ENCODE results near the gene RIMS3. TPM values are rescaled to one million over a fixed set of nuclear protein-coding genes. Genes with fewer than 3 reads are reported as not detected.

The RIMS3 gene
- total RNA-seq, 4 donors from 2014 or later, result 2.7 to 4.0 (median 3.0) TPM

GRCh38 chr1:40622936-40623629 is 42.4 kb downstream of the RIMS3 start:
- intact Hi-C loops (cut with DNase I; ENCODE audit: low total_unique reads), result no loop called here
- no peak for TF ChIP-seq POLR2A (IDR thresholded peaks at IDR 0.05)
- TF ChIP-seq, protein P1, sequence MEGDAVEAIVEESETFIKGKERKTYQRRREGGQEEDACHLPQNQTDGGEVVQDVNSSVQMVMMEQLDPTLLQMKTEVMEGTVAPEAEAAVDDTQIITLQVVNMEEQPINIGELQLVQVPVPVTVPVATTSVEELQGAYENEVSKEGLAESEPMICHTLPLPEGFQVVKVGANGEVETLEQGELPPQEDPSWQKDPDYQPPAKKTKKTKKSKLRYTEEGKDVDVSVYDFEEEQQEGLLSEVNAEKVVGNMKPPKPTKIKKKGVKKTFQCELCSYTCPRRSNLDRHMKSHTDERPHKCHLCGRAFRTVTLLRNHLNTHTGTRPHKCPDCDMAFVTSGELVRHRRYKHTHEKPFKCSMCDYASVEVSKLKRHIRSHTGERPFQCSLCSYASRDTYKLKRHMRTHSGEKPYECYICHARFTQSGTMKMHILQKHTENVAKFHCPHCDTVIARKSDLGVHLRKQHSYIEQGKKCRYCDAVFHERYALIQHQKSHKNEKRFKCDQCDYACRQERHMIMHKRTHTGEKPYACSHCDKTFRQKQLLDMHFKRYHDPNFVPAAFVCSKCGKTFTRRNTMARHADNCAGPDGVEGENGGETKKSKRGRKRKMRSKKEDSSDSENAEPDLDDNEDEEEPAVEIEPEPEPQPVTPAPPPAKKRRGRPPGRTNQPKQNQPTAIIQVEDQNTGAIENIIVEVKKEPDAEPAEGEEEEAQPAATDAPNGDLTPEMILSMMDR (IDR thresholded peaks at IDR 0.05), result no peak
- 81 to 92% methylated on average over 3 to 4 of the region's 4 CpGs for WGBS, 2 donors
- DNase-seq (ENCODE audit: low spot score in 2 of 2), result peak in 1 of 2 donors; percentile 50
- no peak overlapping the region for H3K4me3 ChIP-seq (ENCODE audit: low read depth, poor library complexity, severe bottlenecking)

DNA sequence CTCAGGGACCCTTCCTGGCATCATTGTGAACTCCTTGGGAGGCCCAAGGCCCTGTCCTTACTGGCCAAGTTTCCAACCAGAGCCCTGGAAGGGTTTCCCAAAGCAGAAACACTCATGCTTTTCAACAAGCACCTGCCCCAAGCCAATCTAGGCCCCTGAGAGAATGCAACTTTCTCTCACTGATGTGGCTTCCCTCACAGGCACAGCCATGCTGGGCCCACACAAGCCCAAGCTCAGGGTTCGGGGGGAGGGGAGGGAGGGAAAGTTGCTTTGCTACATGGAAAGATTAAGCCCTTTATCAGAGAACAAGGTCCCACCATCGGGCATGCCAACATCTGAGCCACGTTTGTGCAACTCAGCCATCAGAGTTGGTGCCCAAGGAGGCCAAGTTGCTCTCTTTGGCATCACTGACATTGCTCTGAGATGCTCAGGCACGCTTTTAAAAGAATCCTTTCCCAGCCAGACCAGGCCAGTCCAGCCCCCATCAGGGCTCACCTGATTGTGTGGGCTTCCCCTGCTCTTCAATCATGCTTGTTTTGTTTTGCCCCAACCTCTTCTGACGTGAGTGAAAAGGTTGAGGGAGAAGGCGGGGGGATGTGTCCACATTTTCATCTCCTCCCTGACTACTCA is 43.5 kb downstream of the RIMS3 start:
- DNase-seq (ENCODE audit: low spot score in 2 of 2), result peak in 1 of 2 donors; percentile 59
- TF ChIP-seq POLR2A (IDR thresholded peaks at IDR 0.05), result no peak
- TF ChIP-seq, protein P1 (IDR thresholded peaks at IDR 0.05), result no peak
- 75 to 77% methylated on average over 6 of the region's 6 CpGs for WGBS, 2 donors
- intact Hi-C loops (cut with DNase I; ENCODE audit: low total_unique reads), result no loop called here
- no peak overlapping the region for H3K4me3 ChIP-seq (ENCODE audit: low read depth, poor library complexity, severe bottlenecking)

DNA sequence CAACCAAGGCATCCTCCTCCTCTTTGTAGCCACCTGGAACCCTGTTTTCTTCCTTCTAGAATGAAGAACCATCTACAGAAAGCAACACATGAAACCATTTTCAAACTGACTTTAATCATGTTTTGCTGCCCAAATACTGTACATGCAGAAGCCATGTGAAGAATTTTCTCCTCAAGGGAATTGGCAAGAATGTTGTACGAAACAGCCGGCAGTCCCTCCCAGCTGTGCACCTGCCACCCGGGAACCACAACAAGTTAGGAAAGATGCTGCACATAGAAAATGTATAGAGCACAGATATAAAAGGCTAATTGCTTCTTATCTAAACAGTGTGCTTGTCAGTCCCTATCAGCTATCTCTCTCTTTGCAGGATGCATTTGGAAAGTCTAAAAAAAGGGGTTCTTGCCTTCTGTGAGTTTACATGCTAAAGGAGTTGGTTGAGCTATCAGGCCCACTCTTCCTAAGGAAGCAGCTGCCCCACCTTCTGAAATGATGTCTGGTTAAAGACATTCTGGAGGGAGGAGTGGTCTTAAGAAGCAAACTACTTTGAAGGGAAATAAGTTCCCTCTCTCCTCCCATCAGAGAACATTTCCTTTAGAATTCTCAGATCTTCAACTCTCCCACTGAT is 44.8 kb downstream of the RIMS3 start:
- WGBS, 2 donors, result 50 to 60% methylated on average over 3 of the region's 3 CpGs
- no peak overlapping the region for H3K4me3 ChIP-seq (ENCODE audit: low read depth, poor library complexity, severe bottlenecking)
- no peak for TF ChIP-seq POLR2A (IDR thresholded peaks at IDR 0.05)
- TF ChIP-seq, protein P1 (IDR thresholded peaks at IDR 0.05), result no peak
- intact Hi-C loops (cut with DNase I; ENCODE audit: low total_unique reads), result no loop called here
- no peak for DNase-seq (ENCODE audit: low spot score in 2 of 2)

DNA sequence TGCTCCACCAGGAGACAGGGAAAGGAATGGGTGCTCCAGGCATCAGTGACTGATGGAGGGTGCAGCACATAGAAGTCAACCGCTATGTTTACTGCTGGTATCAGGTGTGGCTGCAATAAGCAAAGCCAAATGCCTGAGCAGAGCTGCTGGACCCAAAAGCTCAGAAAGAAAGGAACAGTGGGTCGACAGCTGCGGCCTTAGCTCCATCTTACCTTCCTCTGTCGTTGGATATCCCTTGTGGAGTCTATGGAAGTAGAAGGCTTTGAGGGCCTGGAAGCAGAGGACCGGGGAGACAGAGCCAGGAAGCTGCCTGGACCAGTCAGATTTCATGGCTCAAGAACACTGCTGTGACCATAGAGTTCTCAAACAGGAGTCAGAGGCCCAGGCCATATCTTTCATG is 45.3 kb downstream of the RIMS3 start:
- TF ChIP-seq, protein P1 (IDR thresholded peaks at IDR 0.05), result no peak
- TF ChIP-seq POLR2A (IDR thresholded peaks at IDR 0.05), result no peak
- no peak overlapping the region for H3K4me3 ChIP-seq (ENCODE audit: low read depth, poor library complexity, severe bottlenecking)
- 88 to 91% methylated on average over 5 of the region's 5 CpGs for whole genome bisulfite sequencing, 2 donors
- intact Hi-C loops (cut with DNase I; ENCODE audit: low total_unique reads), result no loop called here
- peak in 1 of 2 donors; percentile 43 for DNase-seq (ENCODE audit: low spot score in 2 of 2)

GRCh38 chr1:40618108-40618507 is 47.4 kb downstream of the RIMS3 start:
- no peak for TF ChIP-seq POLR2A (IDR thresholded peaks at IDR 0.05)
- TF ChIP-seq, protein P1 (IDR thresholded peaks at IDR 0.05), result no peak
- no peak overlapping the region for H3K4me3 ChIP-seq (ENCODE audit: low read depth, poor library complexity, severe bottlenecking)
- intact Hi-C loops (cut with DNase I; ENCODE audit: low total_unique reads), result no loop called here
- no peak for DNase-seq (ENCODE audit: low spot score in 2 of 2)
- 67 to 85% methylated on average over 1 of the region's 1 CpG for WGBS, 2 donors
